Endothelial cell of umbilical vein (primary cell): ENCODE data around the gene INTS14.

Experiments
- CTCF ChIP-seq, 2 donors: IDR thresholded peaks; 1 replicate in 1 of 2; 2 replicates in 1 of 2; pipeline ENCODE4 v1.5.1; 2011; ENCODE audit warnings: low read length in 2 of 2, mild to moderate bottlenecking in 2 of 2, moderate library complexity in 2 of 2, control low read depth in 1 of 2, inconsistent platforms in 1 of 2, low read depth in 1 of 2; ENCODE audit not compliant: insufficient read depth in 1 of 2; ENCODE audit errors: extremely low read depth in 1 of 2
- EZH2 ChIP-seq: IDR thresholded peaks from 2 replicates; pipeline ENCODE4 v1.6.1; 2012; ENCODE audit warnings: borderline replicate concordance, low read depth, mild to moderate bottlenecking, moderate library complexity, low read length, inconsistent platforms; ENCODE audit not compliant: severe bottlenecking
- FOS ChIP-seq: IDR thresholded peaks from 2 replicates; pipeline ENCODE4 v1.6.1; 2011; ENCODE audit warnings: mild to moderate bottlenecking, low read length, moderate library complexity, borderline replicate concordance; ENCODE audit not compliant: insufficient read depth
- GATA2 ChIP-seq: IDR thresholded peaks from 2 replicates; pipeline ENCODE4 v1.7.0; 2011; ENCODE audit warnings: low read depth, mild to moderate bottlenecking, moderate library complexity, mixed read lengths, low read length; ENCODE audit not compliant: insufficient read length, insufficient read depth
- MAX ChIP-seq: IDR thresholded peaks from 2 replicates; pipeline ENCODE4 v1.6.1; 2011; ENCODE audit not compliant: insufficient read depth, insufficient read length
- POLR2A ChIP-seq: IDR thresholded peaks from 2 replicates; pipeline ENCODE4 v1.6.1; 2012; ENCODE audit warnings: low read depth, mild to moderate bottlenecking, control low read depth, low read length
- POLR2AphosphoS5 ChIP-seq: IDR thresholded peaks from 2 replicates; pipeline ENCODE4 v1.6.1; 2012; ENCODE audit warnings: low read depth, mild to moderate bottlenecking, control low read depth, low read length, moderate library complexity; ENCODE audit not compliant: insufficient read depth

- TF ChIP-seq CTCF (IDR thresholded peaks at IDR 0.05; ENCODE audit: extremely low read depth in 1 of 2, insufficient read depth in 1 of 2, low read depth in 1 of 2, low read length in 2 of 2) (no peak), POLR2AphosphoS5 (no peak), POLR2A (no peak), MAX (no peak), EZH2 (no peak), FOS (no peak), GATA2 (no peak)
Measured at GRCh38 chr15:65639509-65639908, 28.6 kb upstream of the INTS14 start.
